Kidney (tissue), 14 donors: Measurements from ENCODE around the gene SFMBT2. TPM values are rescaled to one million over a fixed set of nuclear protein-coding genes. Genes with fewer than 3 reads are reported as not detected.
"Not testable (repeated sequence)": the region's sequence is repeated elsewhere in the genome, so short reads cannot be mapped to it uniquely, and the experiment has no call there.

Experiments
- DNase-seq, 5 donors: peaks; one replicate each; pipeline ENCODE4 v3.0.0-alpha.2; 2013 to 2020
- FAIRE-seq: peaks from 2 replicates; lab custom pipeline; 2012; peaks lifted over from hg19 to GRCh38; lab: Jason Lieb, UNC
- H3K27ac ChIP-seq, 2 donors: one replicate each; pipeline ENCODE4 v1.7.0; 2013; ENCODE audit warnings: low read depth in 2 of 2, low read length in 2 of 2, inconsistent platforms in 1 of 2
- H3K27me3 ChIP-seq: one replicate; pipeline ENCODE4 v1.7.1; 2013; ENCODE audit warnings: low read length, inconsistent platforms; ENCODE audit not compliant: control insufficient read depth, insufficient read depth
- H3K36me3 ChIP-seq, 3 donors: one replicate each; pipeline versions ENCODE4 v1.7.0 to v1.7.1; 2013; ENCODE audit warnings: low read length in 3 of 3, control low read depth in 1 of 3, inconsistent platforms in 1 of 3; ENCODE audit not compliant: insufficient read depth in 3 of 3, control insufficient read depth in 2 of 3
- H3K4me1 ChIP-seq, 3 donors: one replicate each; pipeline versions ENCODE4 v1.7.0 to v1.7.1; 2013; ENCODE audit warnings: low read length in 3 of 3, inconsistent platforms in 1 of 3, low read depth in 1 of 3; ENCODE audit not compliant: control insufficient read depth in 2 of 3, insufficient read depth in 2 of 3
- H3K4me3 ChIP-seq, 3 donors: one replicate each; pipeline versions ENCODE4 v1.7.0 to v1.8.1; 2013; ENCODE audit warnings: low read length in 3 of 3, control low read depth in 1 of 3, inconsistent platforms in 1 of 3
- H3K9ac ChIP-seq, 3 donors: one replicate each; pipeline versions ENCODE4 v1.7.0 to v1.7.1; 2013; ENCODE audit warnings: low read length in 3 of 3, control low read depth in 1 of 3, inconsistent platforms in 1 of 3
- H3K9me3 ChIP-seq, 3 donors: one replicate each; pipeline versions ENCODE4 v1.7.0 to v1.7.1; 2013; ENCODE audit warnings: low read length in 3 of 3, control low read depth in 1 of 3, inconsistent platforms in 1 of 3; ENCODE audit not compliant: control insufficient read depth in 2 of 3, insufficient read depth in 1 of 3
- CTCF ChIP-seq: IDR thresholded peaks from 3 replicates; pipeline ENCODE4 v1.5.1; 2012; ENCODE audit warnings: mild to moderate bottlenecking, moderate library complexity, borderline replicate concordance; ENCODE audit not compliant: insufficient read depth; ENCODE audit errors: extremely low read depth
- intact Hi-C: fragments of 100-400 bp; cut with DNase I; formaldehyde crosslinking; loops from one replicate; pipeline ENCODE4 v1.11.1; 2022
- polyA plus RNA-seq: library from polyadenylated mRNA; stranded (reverse); fragments of 350-450 nt; fragmentation: Illumina TruSeq; extraction: RNeasy Lipid Tissue Mini Kit (QIAGEN cat#74804); gene quantifications from one replicate; pipeline ENCODE4 v1.2.3, GENCODE V29; 2014; ENCODE audit warnings: low read depth, low replicate concordance; ENCODE audit not compliant: insufficient read depth
- total RNA-seq: library from RNA; stranded (reverse); fragmentation: NEBNext Ultra II Directional; extraction: Animal tissue kit (Norgen Biotek cat#: 25700); gene quantifications from one replicate; pipeline ENCODE4 v1.2.1, GENCODE V29; 2021
- donor health status: control.
- donor health status: control.
- donor health status: control.
- donor health status: control.
- donor health status: control.
- donor health status: DM: yes; HTN: yes; CAD: no.
- donor health status: Normal renal cell carcinoma (clear cell type).

SFMBT2 gene
- total and polyA plus RNA-seq, 2 donors from 2014 or later: 1.2 to 15.3 TPM

GRCh38 chr10:7400068-7400715, 10.6 kb downstream of the SFMBT2 start:
- H3K9ac ChIP-seq: no peak overlapping the region
- no peaks in the 10 kb centered on the region for H3K4me1 ChIP-seq
- no peak overlapping the region for H3K4me3 ChIP-seq
- TF ChIP-seq CTCF: no peak
- FAIRE-seq: no peak
- H3K9me3 ChIP-seq: no peaks in the 10 kb centered on the region
- H3K36me3 ChIP-seq: no peaks in the 10 kb centered on the region
- H3K27me3 ChIP-seq: no peaks in the 10 kb centered on the region
- DNase-seq: no peak
- intact Hi-C loops: loop anchor here (10.0 kb wide), 1 partner anchor 135 kb away; no protein-coding TSS in a partner anchor
- no peak overlapping the region for H3K27ac ChIP-seq

- DNase-seq (no peak), FAIRE-seq (no peak)
- no peaks in the 10 kb centered on the region for H3K4me1 ChIP-seq
- no peak overlapping the region for H3K9ac ChIP-seq
- no peaks in the 10 kb centered on the region for H3K9me3 ChIP-seq
- TF ChIP-seq CTCF: no peak
- H3K27ac ChIP-seq: no peak overlapping the region
- no peaks in the 10 kb centered on the region for H3K36me3 ChIP-seq
- no peak overlapping the region for H3K4me3 ChIP-seq
- intact Hi-C loops: no loop called here
- H3K27me3 ChIP-seq: no peaks in the 10 kb centered on the region
These were observed 11.3 kb downstream of the SFMBT2 start for GRCh38 chr10:7399533-7399932.

- no peak for DNase-seq
- Histone ChIP-seq H3K4me1 (peaks cover 0 to 2% (median 0%) of the 10 kb centered on the region in 3 donors), H3K36me3 (no peaks in the 10 kb centered on the region), H3K9ac (no peak overlapping the region), H3K4me3 (no peak overlapping the region), H3K9me3 (no peaks in the 10 kb centered on the region), H3K27me3 (no peaks in the 10 kb centered on the region), H3K27ac (no peak overlapping the region)
- intact Hi-C loops: no loop called here
- FAIRE-seq: no peak
- no peak for TF ChIP-seq CTCF
These were observed 13.5 kb downstream of the SFMBT2 start for GRCh38 chr10:7397049-7398035.

- DNase-seq, H3K27me3 ChIP-seq, H3K36me3 ChIP-seq, H3K4me1 ChIP-seq, FAIRE-seq, H3K9ac ChIP-seq, H3K4me3 ChIP-seq, intact Hi-C loops, H3K27ac ChIP-seq, H3K9me3 ChIP-seq: not testable (repeated sequence)
These were observed 18.5 kb downstream of the SFMBT2 start for GRCh38 chr10:7392301-7392700.
